ENCODE data around the gene RAD51B. TPM values are rescaled to one million over a fixed set of nuclear protein-coding genes. Genes with fewer than 3 reads are reported as not detected.
A peak's percentile ranks its signal among the peaks of the same experiment; 100 is the strongest.

The RAD51B gene
- total RNA-seq, 1 donor from 2014 or later, result 16.7 TPM

- DNase-seq (ENCODE audit: low read depth, low spot score), result no peak
- Mint-ChIP-seq H3K4me1 (peaks cover 31% of the 10 kb centered on the region), H3K4me3 (no peak overlapping the region), H3K9me3 (peaks cover 6% of the 10 kb centered on the region), H3K27ac (ENCODE audit: unreplicated experiment) (peak overlapping the region; percentile 63), H3K27me3 (ENCODE audit: low read depth) (no peaks in the 10 kb centered on the region), H3K36me3 (ENCODE audit: low read depth) (peaks cover 3% of the 10 kb centered on the region)
- no peak for TF ChIP-seq CTCF (conservative IDR thresholded peaks at IDR 0.05)
Measured at GRCh38 chr14:68771631-68772030, 952.1 kb downstream of the RAD51B start.

- TF ChIP-seq CTCF (conservative IDR thresholded peaks at IDR 0.05), result no peak
- H3K27me3 Mint-ChIP-seq (ENCODE audit: low read depth), result no peaks in the 10 kb centered on the region
- peaks cover 3% of the 10 kb centered on the region for H3K36me3 Mint-ChIP-seq (ENCODE audit: low read depth)
- DNase-seq (ENCODE audit: low read depth, low spot score), result no peak
- H3K4me1 Mint-ChIP-seq, result peaks cover 35% of the 10 kb centered on the region
- H3K4me3 Mint-ChIP-seq, result no peak overlapping the region
- H3K27ac Mint-ChIP-seq (ENCODE audit: unreplicated experiment), result no peak overlapping the region
- peaks cover 6% of the 10 kb centered on the region for H3K9me3 Mint-ChIP-seq
Measured at GRCh38 chr14:68772761-68773381, 953.3 kb downstream of the RAD51B start.

- H3K4me3 Mint-ChIP-seq, result no peak overlapping the region
- H3K36me3 Mint-ChIP-seq (ENCODE audit: low read depth), result peaks cover 3% of the 10 kb centered on the region
- peaks cover 52% of the 10 kb centered on the region for H3K4me1 Mint-ChIP-seq
- DNase-seq (ENCODE audit: low read depth, low spot score), result no peak
- TF ChIP-seq CTCF (conservative IDR thresholded peaks at IDR 0.05), result no peak
- no peak overlapping the region for H3K27ac Mint-ChIP-seq (ENCODE audit: unreplicated experiment)
- H3K27me3 Mint-ChIP-seq (ENCODE audit: low read depth), result no peaks in the 10 kb centered on the region
- H3K9me3 Mint-ChIP-seq, result peaks cover 6% of the 10 kb centered on the region
Measured at GRCh38 chr14:68774771-68775613, 955.4 kb downstream of the RAD51B start.

GRCh38 chr14:68775614-68776126, 956.1 kb downstream of the RAD51B start:
- peaks cover 59% of the 10 kb centered on the region for H3K4me1 Mint-ChIP-seq
- H3K36me3 Mint-ChIP-seq (ENCODE audit: low read depth), result peaks cover 3% of the 10 kb centered on the region
- TF ChIP-seq CTCF (conservative IDR thresholded peaks at IDR 0.05), result no peak
- H3K27me3 Mint-ChIP-seq (ENCODE audit: low read depth), result no peaks in the 10 kb centered on the region
- H3K27ac Mint-ChIP-seq (ENCODE audit: unreplicated experiment), result no peak overlapping the region
- H3K9me3 Mint-ChIP-seq, result peaks cover 6% of the 10 kb centered on the region
- DNase-seq (ENCODE audit: low read depth, low spot score), result no peak
- no peak overlapping the region for H3K4me3 Mint-ChIP-seq

- Mint-ChIP-seq H3K36me3 (ENCODE audit: low read depth) (peaks cover 3% of the 10 kb centered on the region), H3K4me3 (no peak overlapping the region), H3K27me3 (ENCODE audit: low read depth) (no peaks in the 10 kb centered on the region), H3K27ac (ENCODE audit: unreplicated experiment) (no peak overlapping the region), H3K4me1 (peaks cover 57% of the 10 kb centered on the region), H3K9me3 (peaks cover 6% of the 10 kb centered on the region)
- no peak for TF ChIP-seq CTCF (conservative IDR thresholded peaks at IDR 0.05)
- DNase-seq (ENCODE audit: low read depth, low spot score), result no peak
Measured at GRCh38 chr14:68777644-68778043, 958.1 kb downstream of the RAD51B start.

Other genes with a start within 250 kb of the RAD51B start
- 19.9 and 23.0 TPM in 2 replicates for gene PIGH, start 219.5 kb upstream of the RAD51B start, total RNA-seq
- gene ARG2, start 199.9 kb upstream of the RAD51B start, total RNA-seq, result 19.1 and 22.2 TPM in 2 replicates
- gene VTI1B, start 145.1 kb upstream of the RAD51B start, total RNA-seq, result 103 and 112 TPM in 2 replicates
- gene RDH11, start 124.0 kb upstream of the RAD51B start, total RNA-seq, result 78.4 and 79.9 TPM in 2 replicates
- not detected in 2 replicates for gene RDH12, start 117.9 kb upstream of the RAD51B start, total RNA-seq
- gene ZFYVE26, start 3.2 kb upstream of the RAD51B start, total RNA-seq, result 24.3 TPM in 2 replicates